Caco-2 (cell line): ENCODE results near the gene GALNT18. TPM values are rescaled to one million over a fixed set of nuclear protein-coding genes. Genes with fewer than 3 reads are reported as not detected.

ENCODE experiments used
- BruUV-seq: library from RNA; stranded (reverse); fragments of 400-500 nt; replicated peaks from 2 replicates; lab custom pipeline; 2021; lab: Mats Ljungman, UMichigan
- CTCF ChIA-PET: fragments of 300-600 bp; sonication (Branson Sonifier 250); formaldehyde crosslinking; loops from one replicate; lab custom pipeline; 2022; ENCODE audit warnings: antibody characterized with exemption; lab: Charles Lee
- POLR2A ChIA-PET: fragments of 300-600 bp; sonication (Branson Sonifier 250); formaldehyde crosslinking; loops from one replicate; lab custom pipeline; 2022; ENCODE audit warnings: antibody characterized with exemption; lab: Charles Lee
- DNase-seq, 2 experiments: peaks; one replicate each; pipeline versions ENCODE4 v3.0.0 to v3.0.0-alpha.2; 2020 to 2022
- H3K27me3 ChIP-seq: replicated peaks from 2 replicates; pipeline ENCODE4 v1.6.0; 2011; ENCODE audit warnings: low read length; ENCODE audit not compliant: control insufficient read depth, insufficient read depth
- H3K36me3 ChIP-seq: 2 replicates; pipeline ENCODE4 v1.5.1; 2011; ENCODE audit warnings: low read length; ENCODE audit not compliant: control insufficient read depth, insufficient read depth
- H3K4me1 ChIP-seq: fragments of 250-450 bp; sonication (Bioruptor Pico); 2 replicates; pipeline ENCODE4 v1.5.1; 2020; ENCODE audit warnings: mild to moderate bottlenecking
- H3K4me3 ChIP-seq: 2 replicates; pipeline ENCODE4 v1.5.1; 2011; ENCODE audit warnings: low read depth, mild to moderate bottlenecking, control low read depth, low read length
- H3K9me3 ChIP-seq: fragments of 250-450 bp; sonication (Bioruptor Pico); 2 replicates; pipeline ENCODE4 v1.5.1; 2020; ENCODE audit warnings: mild to moderate bottlenecking, moderate library complexity
- H3K27ac Mint-ChIP-seq: one replicate; pipeline ENCODE4 v1.8.0; 2022; ENCODE audit warnings: mixed read lengths; ENCODE audit not compliant: unreplicated experiment
- H3K27me3 Mint-ChIP-seq: one replicate; pipeline ENCODE4 v1.8.0; 2022; ENCODE audit warnings: mixed read lengths; ENCODE audit not compliant: insufficient read depth, unreplicated experiment
- H3K36me3 Mint-ChIP-seq: one replicate; pipeline ENCODE4 v1.8.0; 2022; ENCODE audit warnings: mild to moderate bottlenecking, mixed read lengths; ENCODE audit not compliant: insufficient read depth, unreplicated experiment
- H3K4me1 Mint-ChIP-seq: one replicate; pipeline ENCODE4 v1.8.0; 2022; ENCODE audit warnings: low read depth, mixed read lengths; ENCODE audit not compliant: unreplicated experiment
- H3K4me3 Mint-ChIP-seq: one replicate; pipeline ENCODE4 v1.8.0; 2022; ENCODE audit warnings: mild to moderate bottlenecking, moderate library complexity, mixed read lengths; ENCODE audit not compliant: unreplicated experiment
- H3K9me3 Mint-ChIP-seq: one replicate; pipeline ENCODE4 v1.8.0; 2022; ENCODE audit warnings: mixed read lengths; ENCODE audit not compliant: unreplicated experiment
- CTCF ChIP-seq, 2 experiments: fragments of 200-600 bp in 1 of 2; IDR thresholded peaks; 1 replicate in 1 of 2; 2 replicates in 1 of 2; pipeline versions ENCODE4 v1.5.1 to v1.8.0; 2011 to 2022; ENCODE audit warnings: antibody characterized with exemption in 1 of 2, control low read depth in 1 of 2, inconsistent platforms in 1 of 2, low read depth in 1 of 2, low read length in 1 of 2, mild to moderate bottlenecking in 1 of 2, moderate library complexity in 1 of 2; ENCODE audit not compliant: insufficient read depth in 1 of 2, severe bottlenecking in 1 of 2, unreplicated experiment in 1 of 2
- intact Hi-C: fragments of 100-400 bp; cut with micrococcal nuclease; formaldehyde crosslinking; loops from one replicate; pipeline ENCODE4 v1.10.0; 2022; ENCODE audit not compliant: unreplicated experiment
- total RNA-seq: library from RNA; stranded (reverse); gene quantifications from 2 replicates; pipeline ENCODE4 v1.2.3, GENCODE V29; 2022

The GALNT18 gene
- total RNA-seq, 1 experiment from 2014 or later, result 0.43 TPM

GRCh38 chr11:11432621-11433319, 189.0 kb downstream of the GALNT18 start:
- DNase-seq, result no peak
- Histone ChIP-seq H3K36me3 (no peaks in the 10 kb centered on the region), H3K4me1 (no peaks in the 10 kb centered on the region), H3K9me3 (no peaks in the 10 kb centered on the region), H3K4me3 (no peak overlapping the region), H3K27me3 (no peaks in the 10 kb centered on the region)
- Mint-ChIP-seq H3K27me3 (peaks cover 22% of the 10 kb centered on the region), H3K9me3 (no peaks in the 10 kb centered on the region), H3K27ac (no peak overlapping the region), H3K36me3 (no peaks in the 10 kb centered on the region), H3K4me1 (no peaks in the 10 kb centered on the region), H3K4me3 (no peak overlapping the region)
- intact Hi-C loops, result no loop called here
- no peak for TF ChIP-seq CTCF (IDR thresholded peaks at IDR 0.05; ENCODE audit: insufficient read depth in 1 of 2, low read depth in 1 of 2, low read length in 1 of 2, severe bottlenecking in 1 of 2, unreplicated experiment in 1 of 2)
- POLR2A ChIA-PET, result no interaction called here
- BruUV-seq, result no TSS peak
- CTCF ChIA-PET, result no interaction called here

GRCh38 chr11:11430431-11430830, 191.4 kb downstream of the GALNT18 start:
- Histone ChIP-seq H3K4me1 (no peaks in the 10 kb centered on the region), H3K9me3 (no peaks in the 10 kb centered on the region), H3K27me3 (no peaks in the 10 kb centered on the region; the same call in 1 of the 2 replicates), H3K4me3 (no peak overlapping the region), H3K36me3 (no peaks in the 10 kb centered on the region)
- H3K4me3 Mint-ChIP-seq, result no peak overlapping the region
- BruUV-seq, result no TSS peak
- no peaks in the 10 kb centered on the region for H3K36me3 Mint-ChIP-seq
- H3K4me1 Mint-ChIP-seq, result no peaks in the 10 kb centered on the region
- DNase-seq, result no peak
- TF ChIP-seq CTCF (IDR thresholded peaks at IDR 0.05; ENCODE audit: insufficient read depth in 1 of 2, low read depth in 1 of 2, low read length in 1 of 2, severe bottlenecking in 1 of 2, unreplicated experiment in 1 of 2), result no peak
- no peaks in the 10 kb centered on the region for H3K9me3 Mint-ChIP-seq
- H3K27ac Mint-ChIP-seq, result no peak overlapping the region
- intact Hi-C loops, result no loop called here
- H3K27me3 Mint-ChIP-seq, result peaks cover 26% of the 10 kb centered on the region
- ChIA-PET POLR2A (no interaction called here), CTCF (no interaction called here)

- Mint-ChIP-seq H3K4me1 (no peaks in the 10 kb centered on the region), H3K27me3 (peaks cover 19% of the 10 kb centered on the region), H3K27ac (no peak overlapping the region), H3K4me3 (no peak overlapping the region), H3K9me3 (no peaks in the 10 kb centered on the region), H3K36me3 (no peaks in the 10 kb centered on the region)
- DNase-seq, result no peak
- no peak for TF ChIP-seq CTCF (IDR thresholded peaks at IDR 0.05; ENCODE audit: insufficient read depth in 1 of 2, low read depth in 1 of 2, low read length in 1 of 2, severe bottlenecking in 1 of 2, unreplicated experiment in 1 of 2)
- no TSS peak for BruUV-seq
- Histone ChIP-seq H3K27me3 (no peaks in the 10 kb centered on the region; the same call in 1 of the 2 replicates), H3K9me3 (no peaks in the 10 kb centered on the region), H3K36me3 (no peaks in the 10 kb centered on the region), H3K4me1 (no peaks in the 10 kb centered on the region), H3K4me3 (no peak overlapping the region)
- ChIA-PET POLR2A (no interaction called here), CTCF (no interaction called here)
- intact Hi-C loops, result no loop called here
These were observed 193.1 kb downstream of the GALNT18 start for GRCh38 chr11:11428714-11429113.
